OCI-M2 (cell line): ENCODE measurements around the gene EGFL8.

ENCODE experiments used
- DNase-seq: peaks from one replicate; lab custom pipeline; 2025; ENCODE audit not compliant: unreplicated experiment; lab: John Stamatoyannopoulos, UW

The EGFL8 gene

GRCh38 chr6:32146287-32146686 is 18.1 kb upstream of the EGFL8 start:
- no peak for DNase-seq

- no peak for DNase-seq
Measured at GRCh38 chr6:32146687-32147086, 17.7 kb upstream of the EGFL8 start.

- no peak for DNase-seq
Measured at GRCh38 chr6:32147401-32148132, 16.8 kb upstream of the EGFL8 start.

GRCh38 chr6:32148289-32149091 is 15.9 kb upstream of the EGFL8 start:
- DNase-seq: no peak

GRCh38 chr6:32149092-32149755 is 15.2 kb upstream of the EGFL8 start:
- no peak for DNase-seq

- DNase-seq: no peak
Measured at GRCh38 chr6:32149932-32150870, 14.2 kb upstream of the EGFL8 start.

GRCh38 chr6:32151181-32151862 is 13.1 kb upstream of the EGFL8 start:
- no peak for DNase-seq

- no peak for DNase-seq
Measured at GRCh38 chr6:32151863-32152768, 12.3 kb upstream of the EGFL8 start, which contains the start of gene PRRT1. Gene PRRT1 (minus strand): TSS chr6:32151939. CDS start chr6:32151827, 112 bp downstream.

GRCh38 chr6:32152769-32153563 is 11.4 kb upstream of the EGFL8 start:
- DNase-seq: peak; percentile 40

- peak; percentile 59 for DNase-seq
Measured at GRCh38 chr6:32153564-32154513, 10.6 kb upstream of the EGFL8 start, which contains the start of gene PPT2. Gene PPT2 (plus strand): TSS chr6:32154141. CDS start chr6:32154595, 454 bp downstream.

- DNase-seq: no peak
Measured at GRCh38 chr6:32154514-32155161, 9.8 kb upstream of the EGFL8 start.

GRCh38 chr6:32156891-32157290 is 7.5 kb upstream of the EGFL8 start:
- DNase-seq: no peak

GRCh38 chr6:32158052-32158451 is 6.3 kb upstream of the EGFL8 start:
- DNase-seq: no peak

GRCh38 chr6:32163559-32164258 is 686 bp upstream of the EGFL8 start:
- no peak for DNase-seq

GRCh38 chr6:32166411-32167061 is 2.1 kb downstream of the EGFL8 start:
- no peak for DNase-seq
